Dedifferentiated amniotic fluid mesenchymal stem cell (primary cell): ENCODE measurements around the gene IL4I1.

Experiments
- DNase-seq: peaks from one replicate; pipeline ENCODE4 v3.0.0-alpha.2; 2016; ENCODE audit errors: extremely low spot score

The IL4I1 gene

GRCh38 chr19:49851456-49852259, 45.0 kb downstream of the IL4I1 start:
- DNase-seq = no peak

DNA sequence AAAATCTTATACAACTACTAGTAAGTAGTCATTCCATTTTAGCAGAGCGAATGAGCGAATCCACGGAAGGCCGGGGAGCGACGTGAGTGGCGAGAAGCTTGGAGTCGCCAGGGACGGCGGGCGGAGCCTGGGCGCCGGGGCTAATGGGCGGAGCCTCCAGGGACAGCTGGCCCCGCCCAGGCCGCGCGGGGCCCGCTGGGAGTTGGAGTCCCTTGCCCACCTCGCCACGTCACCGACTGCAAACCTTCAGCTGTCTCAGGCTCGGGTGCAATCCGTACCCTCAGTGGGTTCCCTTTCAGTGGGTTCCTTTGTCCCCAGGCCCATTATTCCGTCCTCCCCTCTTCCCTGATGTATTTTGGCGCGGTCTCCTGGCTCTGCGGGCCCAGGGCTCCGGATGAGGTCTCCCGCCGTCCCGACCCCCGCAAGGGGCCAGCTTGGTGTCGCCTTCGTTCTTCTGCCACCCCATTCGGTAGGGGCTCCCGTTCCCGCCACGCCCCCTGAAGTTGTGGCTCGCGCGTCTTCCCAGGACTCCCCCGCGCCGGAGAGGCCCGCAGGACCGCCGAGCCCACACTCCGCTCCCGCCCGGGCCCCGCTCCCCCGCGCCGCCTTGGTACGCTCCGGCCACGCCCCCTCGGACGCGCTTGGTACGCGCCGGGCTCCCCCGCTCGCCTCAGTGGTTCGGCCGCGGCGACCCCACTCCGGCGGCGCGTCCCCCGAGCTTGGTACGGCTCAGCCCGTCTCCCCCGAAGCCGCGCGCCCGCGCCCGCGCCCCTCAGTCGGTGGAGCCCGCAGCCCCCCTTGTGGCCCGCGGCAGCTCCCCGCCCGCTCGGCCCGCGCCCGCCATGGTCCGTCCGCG, 46.0 kb downstream of the IL4I1 start, which contains the start of gene PTOV1:
Gene PTOV1 (plus strand): TSS at position 673 of the 856 bp plus-strand sequence.
- peak; percentile 90 for DNase-seq

GRCh38 chr19:49850221-49850486, 46.5 kb downstream of the IL4I1 start:
- DNase-seq = no peak

DNA sequence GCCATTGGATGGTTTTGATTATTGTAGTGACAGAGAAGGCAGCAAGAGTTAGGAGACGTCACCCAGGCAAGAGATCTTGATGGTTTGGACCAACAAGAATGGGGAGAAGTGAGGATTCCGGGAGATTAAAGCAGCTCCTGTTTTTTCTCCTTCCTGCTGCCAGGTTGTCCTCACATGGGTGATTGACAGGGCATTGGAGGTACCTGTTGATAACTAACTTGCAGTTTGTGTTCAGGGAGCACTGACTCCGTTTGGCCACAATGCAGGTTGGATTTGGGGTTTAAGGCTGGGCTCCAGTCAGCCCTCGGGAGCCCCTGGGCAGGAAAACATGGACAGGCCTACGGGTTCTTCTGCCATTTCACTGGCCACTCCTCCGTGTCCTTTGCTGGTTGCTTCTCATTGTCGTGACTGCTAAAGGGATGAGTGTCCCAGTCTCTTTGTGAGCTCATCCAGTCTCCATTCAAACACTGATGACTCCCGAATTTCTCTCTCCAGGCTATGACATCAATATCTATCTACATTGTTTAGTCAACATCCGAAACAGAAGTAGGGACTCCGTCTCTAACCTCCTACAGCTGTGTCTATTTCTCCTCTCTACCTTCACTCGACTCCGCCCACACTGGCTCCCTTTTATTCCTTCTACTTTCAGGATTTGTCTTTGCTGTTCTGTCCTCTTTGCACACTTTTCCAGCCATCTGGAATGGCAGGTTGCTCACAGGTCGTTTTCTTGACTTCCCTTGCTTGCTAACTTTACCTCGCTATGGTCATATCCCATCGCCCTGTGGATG, 47.1 kb downstream of the IL4I1 start:
- DNase-seq = no peak

DNA sequence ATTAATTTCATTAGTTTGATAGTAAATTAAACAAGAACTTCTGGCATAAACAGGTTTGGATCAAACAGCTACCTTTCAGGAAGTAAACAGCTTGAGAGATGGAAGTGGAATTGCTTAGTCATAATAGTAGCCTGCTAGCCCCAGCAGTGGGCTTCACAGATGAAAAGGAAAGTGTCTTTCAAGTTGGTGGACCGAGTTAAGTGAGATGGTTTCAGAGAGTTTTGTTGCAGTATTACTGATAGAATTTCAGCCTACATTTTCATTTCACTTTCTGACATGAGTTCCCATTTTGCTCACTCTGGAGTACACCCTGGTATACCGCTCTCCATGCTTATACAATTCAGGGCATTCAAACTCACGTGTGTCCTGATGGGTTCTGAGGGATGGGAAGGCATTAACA, 47.7 kb downstream of the IL4I1 start:
- DNase-seq = no peak

DNA sequence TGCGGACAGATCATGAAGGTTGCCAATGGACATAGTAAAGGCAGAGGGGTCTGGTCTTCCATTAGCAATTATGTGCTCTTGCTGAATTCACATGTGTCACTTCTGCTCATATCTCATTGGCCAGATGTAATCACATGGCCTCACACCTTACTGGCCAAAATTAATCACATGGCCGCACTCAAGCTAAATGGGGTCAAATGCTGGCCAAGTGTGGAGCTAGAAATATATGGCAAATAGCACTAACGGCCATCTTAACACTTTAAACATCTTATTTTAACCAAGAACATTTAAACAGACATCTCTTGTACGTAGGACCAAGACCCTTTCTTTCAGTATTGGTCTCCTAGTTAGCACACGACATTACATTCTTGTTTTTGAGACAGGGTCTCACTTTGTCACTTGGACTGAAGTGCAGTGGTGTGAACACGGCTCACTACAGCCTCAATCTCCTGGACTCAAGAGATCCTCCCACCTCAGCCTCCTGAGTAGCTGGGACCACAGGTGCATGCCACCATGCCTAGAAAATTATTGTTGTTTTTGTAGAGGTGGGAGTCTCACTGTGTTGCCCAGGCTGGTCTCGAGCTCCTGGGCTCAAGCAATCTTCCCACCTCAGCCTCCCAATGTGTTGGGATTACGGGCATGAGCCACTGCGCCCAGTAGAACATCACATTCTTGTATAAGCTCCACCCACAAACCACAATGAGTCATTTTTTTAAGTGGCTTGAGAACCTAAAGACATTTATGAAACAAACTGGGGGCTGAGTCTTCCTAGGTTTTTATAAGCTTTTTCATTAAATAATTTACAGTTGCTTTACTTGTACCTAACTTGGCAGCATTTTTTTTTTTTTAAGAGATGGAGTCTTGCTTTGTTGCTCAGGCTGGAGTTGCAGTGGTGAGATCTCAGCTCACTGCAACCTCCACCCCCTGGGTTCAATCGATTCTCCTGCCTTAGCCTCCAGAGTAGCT, 48.7 kb downstream of the IL4I1 start:
- DNase-seq = peak; percentile 60

GRCh38 chr19:49846408-49846807, 50.3 kb downstream of the IL4I1 start:
- no peak for DNase-seq

DNA sequence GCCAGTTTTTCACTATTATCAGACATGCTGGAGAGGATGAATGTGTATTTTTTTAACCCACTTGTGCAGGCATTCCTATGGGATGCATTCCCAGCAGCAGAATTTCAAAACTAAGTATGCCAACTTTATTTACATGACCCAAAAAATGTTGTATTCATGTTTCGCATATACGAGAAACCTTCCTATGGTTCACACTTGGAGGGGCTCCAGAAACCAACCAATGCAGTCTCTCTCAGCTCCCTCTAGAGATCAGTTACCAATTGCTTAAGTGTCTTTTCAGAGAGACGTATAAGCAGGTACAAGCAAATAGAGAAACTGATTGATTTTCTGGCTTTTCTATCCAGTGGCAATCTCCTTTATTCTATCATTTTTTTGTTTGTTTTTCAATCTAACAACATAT, 51.3 kb downstream of the IL4I1 start:
- DNase-seq = no peak

DNA sequence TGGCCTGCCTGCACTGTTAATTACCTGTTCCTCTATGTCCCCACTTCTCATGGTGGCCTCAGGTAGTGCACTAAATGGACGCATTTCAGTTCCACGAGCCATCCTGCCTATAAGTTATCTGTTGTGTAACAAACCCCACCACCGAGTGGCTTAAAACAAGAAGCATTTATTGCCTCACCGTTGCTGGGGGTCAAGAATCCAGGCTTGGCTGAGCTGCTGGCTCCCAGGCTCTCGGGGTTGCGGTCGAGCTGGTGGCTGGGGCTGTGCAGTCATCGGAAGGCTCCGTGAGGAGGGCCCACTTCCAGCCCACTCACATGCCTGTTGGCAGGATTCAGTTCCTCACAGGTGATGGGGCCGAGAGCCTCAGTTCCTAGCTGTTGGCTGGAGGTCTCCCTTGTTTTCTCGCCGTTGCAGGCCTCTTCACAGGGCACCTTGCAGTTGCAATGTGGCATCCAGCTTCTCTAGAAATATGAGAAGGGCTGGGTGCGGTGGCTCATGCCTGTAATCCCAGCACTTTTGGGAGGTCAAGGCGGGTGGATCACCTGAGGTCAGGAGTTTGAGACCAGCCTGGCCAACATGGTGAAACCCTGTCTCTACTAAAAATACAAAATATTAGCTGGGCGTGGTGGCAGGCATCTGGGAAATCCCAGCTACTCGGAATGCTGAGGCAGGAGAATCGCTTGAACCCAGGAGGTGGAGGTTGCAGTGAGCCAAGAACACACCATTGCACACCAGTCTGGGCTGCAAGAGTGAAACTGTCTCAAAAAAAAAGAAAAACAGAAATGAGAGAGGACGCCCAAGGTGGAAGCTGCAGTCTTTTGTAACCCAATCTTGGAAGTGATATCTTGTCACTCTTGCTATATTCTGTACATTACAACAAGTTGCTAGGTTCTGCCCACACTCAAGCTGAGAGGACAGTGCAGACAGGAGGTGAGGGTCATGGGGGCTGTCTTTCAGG, 52.3 kb downstream of the IL4I1 start:
- no peak for DNase-seq

DNA sequence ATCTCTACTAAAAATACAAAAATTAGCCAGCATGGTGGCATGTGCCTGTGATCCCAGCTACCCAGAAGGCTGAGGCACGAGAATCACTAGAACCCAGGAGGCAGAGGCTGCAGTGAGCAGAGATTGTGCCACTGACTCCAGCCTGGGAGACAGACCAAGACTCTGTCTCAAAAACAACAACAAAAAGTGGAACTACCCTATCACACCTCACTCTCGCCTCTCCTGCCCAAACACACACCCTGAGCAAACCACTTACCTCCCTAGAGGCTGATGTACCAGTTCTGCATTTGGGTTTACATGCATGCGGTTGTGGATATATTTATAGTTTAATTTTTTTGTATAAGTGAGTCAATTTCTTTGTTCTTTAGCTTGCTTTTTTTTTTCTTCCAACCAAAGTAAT, 53.4 kb downstream of the IL4I1 start:
- no peak for DNase-seq

- no peak for DNase-seq
Observed at GRCh38 chr19:49840736-49841249, 55.9 kb downstream of the IL4I1 start.

DNA sequence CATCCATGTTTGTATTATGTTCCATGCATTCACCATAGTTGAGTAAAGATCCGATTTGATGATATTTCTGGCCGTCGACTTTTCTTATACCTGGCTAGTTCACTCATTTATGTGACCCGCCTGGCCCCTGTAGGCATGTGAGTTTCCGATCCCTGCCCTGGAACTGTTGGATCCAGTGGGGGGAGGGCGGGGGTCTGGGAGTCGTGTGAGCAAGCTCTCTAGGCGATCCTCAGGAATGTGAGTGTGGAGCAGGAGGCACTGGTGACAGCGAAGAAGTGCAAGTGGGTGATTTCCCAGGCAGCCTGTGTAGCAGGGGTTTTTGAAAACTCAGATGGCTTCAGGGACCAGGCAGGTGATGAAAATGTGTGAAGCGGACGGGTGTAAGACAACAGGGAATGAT, 56.4 kb downstream of the IL4I1 start:
- DNase-seq = no peak

GRCh38 chr19:49839713-49840112, 57.0 kb downstream of the IL4I1 start:
- DNase-seq = no peak
